Lower lobe of right lung (tissue), 2 donors: ENCODE measurements around the gene SLCO2A1. TPM values are rescaled to one million over a fixed set of nuclear protein-coding genes. Genes with fewer than 3 reads are reported as not detected.

Source experiments
- ATAC-seq, 2 donors: fragments of 200-7000 bp; cut with Tn5 transposase; one replicate each; pipeline ENCODE4 v1.9.1; 2020 to 2022; ENCODE audit warnings: mild to moderate bottlenecking in 2 of 2, moderate library complexity in 2 of 2
- DNase-seq: peaks from one replicate; pipeline ENCODE4 v3.0.0-alpha.2; 2020
- H3K27ac ChIP-seq: fragments of 200-600 bp; one replicate; pipeline ENCODE4 v1.8.0; 2022
- H3K27me3 ChIP-seq: fragments of 200-600 bp; one replicate; pipeline ENCODE4 v1.8.0; 2022; ENCODE audit warnings: low read depth
- H3K36me3 ChIP-seq: fragments of 200-600 bp; one replicate; pipeline ENCODE4 v1.8.0; 2022; ENCODE audit warnings: mild to moderate bottlenecking
- H3K4me1 ChIP-seq: fragments of 200-600 bp; one replicate; pipeline ENCODE4 v1.8.0; 2022
- H3K4me3 ChIP-seq: fragments of 200-600 bp; one replicate; pipeline ENCODE4 v1.8.0; 2022; ENCODE audit warnings: mild to moderate bottlenecking
- H3K9me3 ChIP-seq: fragments of 200-600 bp; one replicate; pipeline ENCODE4 v1.8.0; 2022
- intact Hi-C: fragments of 100-400 bp; cut with DNase I; formaldehyde crosslinking; loops from one replicate; pipeline ENCODE4 v1.11.0; 2022
- total RNA-seq: library from RNA; stranded (reverse); fragmentation: NEBNext Ultra II Directional; extraction: Animal tissue kit (Norgen Biotek cat#: 25700); gene quantifications from one replicate; pipeline ENCODE4 v1.2.1, GENCODE V29; 2021
- TF ChIP-seq, protein P1 (sequence below): fragments of 200-600 bp; IDR thresholded peaks from one replicate; pipeline ENCODE4 v1.8.0; 2022; ENCODE audit warnings: antibody characterized with exemption, mild to moderate bottlenecking
- donor health status: DM: no; HTN: yes; CAD: no; lungs with severe emphysema.

The SLCO2A1 gene
- total RNA-seq, 1 donor from 2014 or later, result 204 TPM

GRCh38 chr3:133884887-133885711 is 144.6 kb downstream of the SLCO2A1 start:
- TF ChIP-seq, protein P1, sequence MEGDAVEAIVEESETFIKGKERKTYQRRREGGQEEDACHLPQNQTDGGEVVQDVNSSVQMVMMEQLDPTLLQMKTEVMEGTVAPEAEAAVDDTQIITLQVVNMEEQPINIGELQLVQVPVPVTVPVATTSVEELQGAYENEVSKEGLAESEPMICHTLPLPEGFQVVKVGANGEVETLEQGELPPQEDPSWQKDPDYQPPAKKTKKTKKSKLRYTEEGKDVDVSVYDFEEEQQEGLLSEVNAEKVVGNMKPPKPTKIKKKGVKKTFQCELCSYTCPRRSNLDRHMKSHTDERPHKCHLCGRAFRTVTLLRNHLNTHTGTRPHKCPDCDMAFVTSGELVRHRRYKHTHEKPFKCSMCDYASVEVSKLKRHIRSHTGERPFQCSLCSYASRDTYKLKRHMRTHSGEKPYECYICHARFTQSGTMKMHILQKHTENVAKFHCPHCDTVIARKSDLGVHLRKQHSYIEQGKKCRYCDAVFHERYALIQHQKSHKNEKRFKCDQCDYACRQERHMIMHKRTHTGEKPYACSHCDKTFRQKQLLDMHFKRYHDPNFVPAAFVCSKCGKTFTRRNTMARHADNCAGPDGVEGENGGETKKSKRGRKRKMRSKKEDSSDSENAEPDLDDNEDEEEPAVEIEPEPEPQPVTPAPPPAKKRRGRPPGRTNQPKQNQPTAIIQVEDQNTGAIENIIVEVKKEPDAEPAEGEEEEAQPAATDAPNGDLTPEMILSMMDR, result no peak
- Histone ChIP-seq H3K9me3 (no peaks in the 10 kb centered on the region), H3K27ac (no peak overlapping the region), H3K4me3 (no peak overlapping the region), H3K27me3 (no peaks in the 10 kb centered on the region), H3K36me3 (no peaks in the 10 kb centered on the region), H3K4me1 (no peaks in the 10 kb centered on the region)
- ATAC-seq, result no peak
- intact Hi-C loops, result no loop called here
- DNase-seq, result no peak

- no peaks in the 10 kb centered on the region for H3K27me3 ChIP-seq
- H3K36me3 ChIP-seq, result no peaks in the 10 kb centered on the region
- intact Hi-C loops, result no loop called here
- no peak for ATAC-seq
- no peak for DNase-seq
- no peaks in the 10 kb centered on the region for H3K4me1 ChIP-seq
- H3K4me3 ChIP-seq, result no peak overlapping the region
- TF ChIP-seq, protein P1, result no peak
- no peak overlapping the region for H3K27ac ChIP-seq
- H3K9me3 ChIP-seq, result no peaks in the 10 kb centered on the region
Measured at GRCh38 chr3:133884054-133884886, 145.5 kb downstream of the SLCO2A1 start.

GRCh38 chr3:133883641-133884040 is 146.1 kb downstream of the SLCO2A1 start:
- DNase-seq (no peak), ATAC-seq (no peak)
- intact Hi-C loops, result no loop called here
- H3K4me1 ChIP-seq, result no peaks in the 10 kb centered on the region
- TF ChIP-seq, protein P1, result no peak
- H3K9me3 ChIP-seq, result peaks cover 3% of the 10 kb centered on the region
- H3K27ac ChIP-seq, result no peak overlapping the region
- H3K4me3 ChIP-seq, result no peak overlapping the region
- no peaks in the 10 kb centered on the region for H3K36me3 ChIP-seq
- H3K27me3 ChIP-seq, result no peaks in the 10 kb centered on the region

DNA sequence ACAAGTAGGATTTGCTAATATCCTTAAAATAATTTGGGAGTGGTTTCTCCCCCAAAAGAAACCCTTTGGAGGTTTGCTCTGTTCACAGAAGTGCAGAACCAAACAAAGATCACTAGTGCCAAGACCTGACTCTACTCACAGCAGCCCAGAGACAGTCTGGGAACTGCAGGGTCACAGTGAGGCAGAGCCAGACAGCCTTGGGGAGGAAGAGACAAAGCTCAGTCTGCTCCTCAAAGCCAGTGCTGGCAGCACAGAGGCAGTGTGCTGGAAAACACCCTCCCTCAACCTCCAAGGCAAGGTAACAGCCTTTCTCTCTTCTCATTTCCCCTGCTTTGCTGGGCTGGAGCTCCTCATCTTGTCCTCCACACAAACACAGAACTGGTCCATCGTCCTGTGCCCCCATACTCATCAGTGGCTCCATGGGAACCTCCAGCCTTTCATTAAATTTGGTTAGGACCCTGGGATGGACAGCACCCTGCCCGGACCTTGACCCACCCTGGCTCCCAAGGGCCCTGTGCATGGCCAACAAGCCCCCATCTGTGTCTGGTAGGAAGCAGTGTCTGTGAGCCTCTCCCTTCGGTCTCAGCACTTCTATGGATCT is 146.6 kb downstream of the SLCO2A1 start:
- Histone ChIP-seq H3K4me3 (no peak overlapping the region), H3K9me3 (peaks cover 4% of the 10 kb centered on the region), H3K27me3 (no peaks in the 10 kb centered on the region), H3K36me3 (no peaks in the 10 kb centered on the region), H3K4me1 (no peaks in the 10 kb centered on the region), H3K27ac (no peak overlapping the region)
- intact Hi-C loops, result no loop called here
- DNase-seq (no peak), ATAC-seq (no peak)
- TF ChIP-seq, protein P1, result no peak

GRCh38 chr3:133881939-133882825 is 147.5 kb downstream of the SLCO2A1 start:
- Histone ChIP-seq H3K4me3 (no peak overlapping the region), H3K27me3 (no peaks in the 10 kb centered on the region), H3K4me1 (no peaks in the 10 kb centered on the region), H3K36me3 (no peaks in the 10 kb centered on the region), H3K9me3 (peaks cover 4% of the 10 kb centered on the region), H3K27ac (no peak overlapping the region)
- no peak for ATAC-seq
- no peak for DNase-seq
- intact Hi-C loops, result no loop called here
- TF ChIP-seq, protein P1, result no peak
